Measurements from ENCODE around the gene PIP4K2A. TPM values are rescaled to one million over a fixed set of nuclear protein-coding genes. Genes with fewer than 3 reads are reported as not detected.

PIP4K2A gene
- total RNA-seq, 2 donors from 2014 or later = 3.6 to 7.8 TPM

DNA sequence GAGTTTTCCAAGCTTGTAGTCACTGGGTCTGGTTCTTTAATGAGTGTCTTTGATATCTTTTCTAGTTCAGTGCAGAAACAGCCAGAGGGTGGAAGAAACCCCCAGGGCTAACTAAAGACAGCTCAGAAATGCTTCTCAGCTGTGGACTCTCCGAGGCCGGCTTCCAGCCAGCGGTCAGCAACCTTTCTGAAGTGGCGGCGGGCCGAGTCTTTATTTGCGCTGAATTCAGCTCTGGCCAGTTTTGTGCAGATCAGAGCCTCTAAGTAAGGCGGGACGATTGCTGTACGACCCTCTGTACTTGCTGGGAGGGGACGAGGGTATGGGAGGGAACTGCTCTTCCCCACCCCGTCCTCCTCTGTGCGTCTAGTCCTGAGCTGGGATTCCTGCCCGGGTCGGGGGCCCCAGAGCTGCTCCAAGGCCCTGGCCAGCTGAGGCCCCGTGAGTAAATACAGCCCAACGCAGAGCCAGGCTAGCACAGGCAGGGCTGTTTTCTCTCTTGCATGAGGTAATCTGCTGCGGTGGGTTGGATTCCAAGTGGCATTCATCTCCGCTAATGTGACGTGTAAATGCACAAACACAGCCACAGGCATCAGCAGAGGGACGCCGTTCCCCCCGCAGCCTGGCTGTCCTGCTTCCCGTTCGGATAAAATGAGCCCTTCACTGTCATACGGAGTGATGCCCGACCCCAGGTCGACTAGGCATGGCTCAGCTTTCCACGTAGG is 159.8 kb downstream of the PIP4K2A start:
- Histone ChIP-seq H3K4me1 (no peaks in the 10 kb centered on the region), H3K27me3 (no peaks in the 10 kb centered on the region), H3K4me3 (no peak overlapping the region), H3K36me3 (replicated peaks in 1 of 2; ENCODE audit: insufficient read depth in 1 of 2, low read depth in 2 of 2) (no peaks in the 10 kb centered on the region), H3K27ac (peak overlapping the region in 2 of 4 donors; percentile 10 to 23), H3K9me3 (no peaks in the 10 kb centered on the region)
- DNase-seq (peak; percentile 37 to 75 (median 70)), ATAC-seq (peak; percentile 84)
- intact Hi-C loops (cut with DNase I) = no loop called here
- WGBS, 2 donors = 44 to 56% methylated on average over 16 to 29 of the region's 29 CpGs
- TF ChIP-seq CTCF (IDR thresholded peaks at IDR 0.05) = no peak
- no peak for TF ChIP-seq POLR2A (IDR thresholded peaks at IDR 0.05)

DNA sequence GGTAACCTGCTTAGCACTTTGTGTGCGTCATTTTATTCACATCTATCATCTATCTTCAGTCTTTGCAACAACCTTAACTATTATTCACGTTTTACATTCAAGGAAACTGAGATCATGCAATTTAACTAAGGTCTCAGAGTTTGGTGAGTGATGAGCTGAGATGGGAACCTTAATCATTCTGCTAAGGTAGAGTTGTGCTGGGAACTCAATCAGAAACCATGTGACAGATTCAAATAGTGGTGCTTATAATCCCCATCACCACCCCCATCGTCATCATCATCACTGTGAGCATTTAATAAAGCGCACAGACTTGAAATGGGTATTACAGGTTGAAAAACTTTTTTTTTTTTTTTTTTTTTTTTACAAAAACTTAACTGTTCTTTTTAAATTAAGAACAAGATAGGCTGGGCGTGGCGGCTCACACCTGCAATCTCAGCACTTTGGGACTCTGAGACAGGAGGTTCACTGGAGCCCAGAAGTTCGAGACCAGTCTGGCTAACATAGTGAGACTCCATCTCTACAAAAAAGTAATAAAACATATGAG is 160.9 kb downstream of the PIP4K2A start:
- no peaks in the 10 kb centered on the region for H3K27me3 ChIP-seq
- H3K4me1 ChIP-seq = no peaks in the 10 kb centered on the region
- intact Hi-C loops (cut with DNase I) = no loop called here
- no peak overlapping the region for H3K27ac ChIP-seq
- WGBS, 2 donors = 92 to 95% methylated on average over 7 of the region's 7 CpGs
- no peak for TF ChIP-seq CTCF (IDR thresholded peaks at IDR 0.05)
- TF ChIP-seq POLR2A (IDR thresholded peaks at IDR 0.05) = no peak
- DNase-seq (no peak), ATAC-seq (no peak)
- H3K36me3 ChIP-seq (replicated peaks in 1 of 2; ENCODE audit: insufficient read depth in 1 of 2, low read depth in 2 of 2) = no peaks in the 10 kb centered on the region
- H3K9me3 ChIP-seq = no peaks in the 10 kb centered on the region
- no peak overlapping the region for H3K4me3 ChIP-seq

GRCh38 chr10:22552888-22553378 is 161.4 kb downstream of the PIP4K2A start:
- Histone ChIP-seq H3K27ac (no peak overlapping the region), H3K36me3 (replicated peaks in 1 of 2; ENCODE audit: insufficient read depth in 1 of 2, low read depth in 2 of 2) (no peaks in the 10 kb centered on the region), H3K4me3 (no peak overlapping the region), H3K9me3 (no peaks in the 10 kb centered on the region), H3K27me3 (no peaks in the 10 kb centered on the region), H3K4me1 (no peaks in the 10 kb centered on the region)
- ATAC-seq (no peak), DNase-seq (no peak)
- intact Hi-C loops (cut with DNase I) = no loop called here
- WGBS, 2 donors = 72 to 78% methylated on average over 5 of the region's 5 CpGs
- TF ChIP-seq CTCF (IDR thresholded peaks at IDR 0.05) (no peak), POLR2A (IDR thresholded peaks at IDR 0.05) (no peak)

DNA sequence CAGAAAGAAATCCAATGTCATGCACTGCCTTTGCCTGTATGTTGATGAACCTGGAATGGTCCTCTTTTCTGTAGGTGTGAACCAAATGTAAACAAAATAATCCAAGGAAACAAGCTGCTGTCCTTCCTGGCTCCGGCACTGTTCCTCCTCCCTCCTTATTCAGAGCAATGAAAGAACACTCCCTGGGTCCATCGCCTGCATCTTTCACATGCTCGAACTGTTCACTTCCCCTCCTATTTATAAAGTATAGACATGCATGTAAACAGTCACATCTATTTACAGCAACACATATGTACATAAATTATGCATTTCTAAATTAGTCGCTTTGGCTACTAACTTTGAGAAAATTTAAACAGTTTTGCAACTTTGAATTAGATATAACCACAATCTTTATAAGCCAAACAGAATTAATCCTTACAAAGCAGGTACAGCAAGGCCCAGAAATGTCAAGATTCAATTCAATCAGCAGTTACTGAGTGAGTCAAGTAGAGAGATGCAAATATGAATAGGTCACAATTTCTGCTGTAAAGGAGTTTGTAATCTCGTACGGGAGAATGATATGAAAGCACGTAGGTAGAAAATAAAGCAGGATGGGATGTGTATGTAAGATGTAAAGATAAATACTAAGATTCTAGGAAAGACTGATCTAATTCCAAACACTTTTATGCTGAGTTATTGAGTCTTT is 162.6 kb downstream of the PIP4K2A start:
- no peak for TF ChIP-seq POLR2A (IDR thresholded peaks at IDR 0.05)
- no peak for TF ChIP-seq CTCF (IDR thresholded peaks at IDR 0.05)
- WGBS, 2 donors = 84 to 88% methylated on average over 7 of the region's 7 CpGs
- Histone ChIP-seq H3K4me3 (no peak overlapping the region), H3K36me3 (replicated peaks in 1 of 2; ENCODE audit: insufficient read depth in 1 of 2, low read depth in 2 of 2) (no peaks in the 10 kb centered on the region), H3K4me1 (no peaks in the 10 kb centered on the region), H3K27ac (no peak overlapping the region), H3K9me3 (no peaks in the 10 kb centered on the region), H3K27me3 (no peaks in the 10 kb centered on the region)
- DNase-seq (no peak), ATAC-seq (no peak)
- intact Hi-C loops (cut with DNase I) = no loop called here

All from body of pancreas (tissue), 4 donors.